ENCODE data around the gene GYS1. TPM values are rescaled to one million over a fixed set of nuclear protein-coding genes. Genes with fewer than 3 reads are reported as not detected.
A peak's percentile ranks its signal among the peaks of the same experiment; 100 is the strongest.
"Not testable (repeated sequence)": the region's sequence is repeated elsewhere in the genome, so short reads cannot be mapped to it uniquely, and the experiment has no call there.

Gene GYS1
- 10.2 and 10.3 TPM in 2 replicates for polyA plus RNA-seq (2014; cell fraction: cytosol; rRNA removed)
- polyA plus RNA-seq (2014; cell fraction: nucleus; rRNA removed), result 6.2 and 6.5 TPM in 2 replicates

- DNase-seq (ENCODE audit: low spot score), result peak; percentile 97
These were observed at the start of gene GYS1, which contains the start of gene RUVBL2 for GRCh38 chr19:48993175-48994034. GYS1 (minus strand) TSS chr19:48993309; CDS start chr19:48993112, 197 bp downstream. RUVBL2 (plus strand) TSS chr19:48993887; CDS start chr19:48993912, 25 bp downstream.

GRCh38 chr19:49042666-49043065 lies 49.6 kb upstream of the GYS1 start:
- not testable (repeated sequence) for DNase-seq (ENCODE audit: low spot score)

GRCh38 chr19:49042177-49042576 lies 49.1 kb upstream of the GYS1 start:
- DNase-seq (ENCODE audit: low spot score), result no peak

- not testable (repeated sequence) for DNase-seq (ENCODE audit: low spot score)
These were observed 46.6 kb upstream of the GYS1 start for GRCh38 chr19:49039736-49040135.

GRCh38 chr19:49038557-49039276 lies 45.6 kb upstream of the GYS1 start:
- DNase-seq (ENCODE audit: low spot score), result not testable (repeated sequence)

- not testable (repeated sequence) for DNase-seq (ENCODE audit: low spot score)
These were observed 45.0 kb upstream of the GYS1 start for GRCh38 chr19:49038111-49038510.

GRCh38 chr19:49036815-49037214 lies 43.7 kb upstream of the GYS1 start, which contains the start of gene CGB1:
CGB1 (minus strand) TSS chr19:49036895; CDS start chr19:49036711, 184 bp downstream.
- DNase-seq (ENCODE audit: low spot score), result peak; percentile 62

GRCh38 chr19:49031642-49032301 lies 38.7 kb upstream of the GYS1 start, which contains the start of gene CGB2:
CGB2 (plus strand) TSS chr19:49031890; CDS start chr19:49032096, 206 bp downstream.
- DNase-seq (ENCODE audit: low spot score), result peak; percentile 48

GRCh38 chr19:49030323-49030722 lies 37.2 kb upstream of the GYS1 start:
- not testable (repeated sequence) for DNase-seq (ENCODE audit: low spot score)

- DNase-seq (ENCODE audit: low spot score), result not testable (repeated sequence)
These were observed 36.6 kb upstream of the GYS1 start for GRCh38 chr19:49029749-49030148.

GRCh38 chr19:49028686-49029085 lies 35.6 kb upstream of the GYS1 start:
- DNase-seq (ENCODE audit: low spot score), result not testable (repeated sequence)

- DNase-seq (ENCODE audit: low spot score), result not testable (repeated sequence)
These were observed 32.5 kb upstream of the GYS1 start for GRCh38 chr19:49025599-49025998.

- DNase-seq (ENCODE audit: low spot score), result not testable (repeated sequence)
These were observed 32.0 kb upstream of the GYS1 start for GRCh38 chr19:49025088-49025487.

- DNase-seq (ENCODE audit: low spot score), result not testable (repeated sequence)
These were observed 31.1 kb upstream of the GYS1 start, which contains the start of gene CGB3 for GRCh38 chr19:49024233-49024632. CGB3 (minus strand) TSS chr19:49024333; CDS start chr19:49023971, 362 bp downstream.

GRCh38 chr19:49022116-49022515 lies 29.0 kb upstream of the GYS1 start:
- no peak for DNase-seq (ENCODE audit: low spot score)

GRCh38 chr19:49020931-49021895 lies 28.1 kb upstream of the GYS1 start:
- no peak for DNase-seq (ENCODE audit: low spot score)

- DNase-seq (ENCODE audit: low spot score), result no peak
These were observed 27.2 kb upstream of the GYS1 start for GRCh38 chr19:49020342-49020741.

GRCh38 chr19:49019242-49019932 lies 26.3 kb upstream of the GYS1 start:
- peak; percentile 38 for DNase-seq (ENCODE audit: low spot score)

Data from SK-N-DZ (cell line).